ENCODE measurements around the gene NOX5. TPM values are rescaled to one million over a fixed set of nuclear protein-coding genes. Genes with fewer than 3 reads are reported as not detected.

NOX5 gene
- total and polyA plus RNA-seq, 10 donors = 0.36 to 29.2 (median 13.5) TPM

DNA sequence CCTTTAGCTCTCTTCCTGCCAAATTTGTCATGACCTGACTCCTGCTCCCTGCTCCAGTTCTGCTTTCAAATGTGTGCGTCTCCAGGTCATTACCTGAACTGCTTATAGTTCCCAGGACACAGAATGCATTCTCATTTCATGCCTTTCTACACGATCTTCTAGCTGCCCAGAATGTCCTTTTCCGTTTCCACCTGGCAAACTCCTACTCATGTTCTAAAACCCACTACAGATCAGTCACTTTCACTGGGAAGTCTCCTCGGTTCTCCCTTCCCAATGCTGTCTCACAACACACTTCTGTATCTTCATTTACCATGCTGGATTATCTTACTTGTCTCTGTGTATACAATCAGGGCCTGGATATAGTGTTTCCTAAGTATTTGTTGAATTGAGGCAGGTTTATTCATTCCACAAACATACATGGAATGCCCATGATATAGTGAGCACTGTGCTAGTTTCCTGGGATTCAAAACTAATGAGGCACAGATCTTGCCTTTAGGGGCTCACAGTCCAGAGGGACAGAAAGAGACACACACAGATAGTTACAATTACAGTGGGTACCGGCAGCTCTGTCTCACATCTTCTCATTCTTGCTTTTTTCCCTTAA lies 1.6 kb upstream of the NOX5 start:
- DNase-seq = no peak
- WGBS, 5 donors = 83 to 94% (median 88%) methylated on average over 5 of the region's 5 CpGs
- intact Hi-C loops (cut with DNase I; ENCODE audit: low total_unique reads) = no loop called here

DNA sequence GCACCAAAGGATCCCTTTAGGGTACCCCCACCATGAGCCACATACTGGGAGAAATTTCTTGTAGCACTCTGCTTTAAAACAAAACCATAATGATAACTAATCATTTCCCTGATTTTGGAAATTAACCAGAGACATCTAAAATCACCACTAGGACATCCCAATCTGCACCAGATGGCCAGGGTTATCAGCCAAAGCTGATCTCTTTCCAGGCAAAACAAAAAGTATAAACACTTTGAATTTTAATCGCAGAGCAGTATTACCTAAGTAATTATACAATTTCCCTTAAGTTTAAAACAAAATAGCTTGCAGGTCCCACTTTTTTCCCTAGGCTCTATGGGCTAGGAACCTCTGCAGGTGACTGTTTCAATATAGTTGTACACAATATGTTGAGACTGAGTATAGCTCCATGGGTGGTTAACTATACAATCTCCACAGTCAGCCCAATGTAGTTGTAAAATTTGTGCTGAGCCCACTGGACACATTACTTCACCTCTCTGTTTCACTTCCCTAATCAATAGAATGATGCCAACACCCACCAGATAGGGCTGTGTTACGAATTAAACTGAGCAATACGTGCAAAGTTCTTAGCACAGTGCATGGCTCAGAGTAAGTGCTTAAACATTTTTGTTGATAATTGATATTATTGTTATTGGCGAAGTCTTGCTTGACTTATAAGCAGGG lies 629 bp upstream of the NOX5 start:
- intact Hi-C loops (cut with DNase I; ENCODE audit: low total_unique reads) = no loop called here
- peaks cover 0 to 7% (median 0%) of the 10 kb centered on the region in 7 donors for H3K27me3 ChIP-seq (replicated peaks in 1 of 7)
- TF ChIP-seq POLR2A (IDR thresholded peaks at IDR 0.05) = no peak
- peaks cover 0 to 9% (median 0%) of the 10 kb centered on the region in 6 donors for H3K4me1 ChIP-seq
- H3K9me3 ChIP-seq = peaks cover 0 to 20% (median 15%) of the 10 kb centered on the region in 8 donors
- 83 to 90% (median 88%) methylated on average over 4 of the region's 4 CpGs for WGBS, 5 donors
- H3K27ac ChIP-seq = no peak overlapping the region
- DNase-seq = no peak
- no peak overlapping the region for H3K4me3 ChIP-seq
- H3K36me3 ChIP-seq = no peaks in the 10 kb centered on the region

More for the DNA sequence above, 1.6 kb upstream of the NOX5 start:
- H3K36me3 ChIP-seq = no peaks in the 10 kb centered on the region
- TF ChIP-seq, protein P1, sequence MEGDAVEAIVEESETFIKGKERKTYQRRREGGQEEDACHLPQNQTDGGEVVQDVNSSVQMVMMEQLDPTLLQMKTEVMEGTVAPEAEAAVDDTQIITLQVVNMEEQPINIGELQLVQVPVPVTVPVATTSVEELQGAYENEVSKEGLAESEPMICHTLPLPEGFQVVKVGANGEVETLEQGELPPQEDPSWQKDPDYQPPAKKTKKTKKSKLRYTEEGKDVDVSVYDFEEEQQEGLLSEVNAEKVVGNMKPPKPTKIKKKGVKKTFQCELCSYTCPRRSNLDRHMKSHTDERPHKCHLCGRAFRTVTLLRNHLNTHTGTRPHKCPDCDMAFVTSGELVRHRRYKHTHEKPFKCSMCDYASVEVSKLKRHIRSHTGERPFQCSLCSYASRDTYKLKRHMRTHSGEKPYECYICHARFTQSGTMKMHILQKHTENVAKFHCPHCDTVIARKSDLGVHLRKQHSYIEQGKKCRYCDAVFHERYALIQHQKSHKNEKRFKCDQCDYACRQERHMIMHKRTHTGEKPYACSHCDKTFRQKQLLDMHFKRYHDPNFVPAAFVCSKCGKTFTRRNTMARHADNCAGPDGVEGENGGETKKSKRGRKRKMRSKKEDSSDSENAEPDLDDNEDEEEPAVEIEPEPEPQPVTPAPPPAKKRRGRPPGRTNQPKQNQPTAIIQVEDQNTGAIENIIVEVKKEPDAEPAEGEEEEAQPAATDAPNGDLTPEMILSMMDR (IDR thresholded peaks at IDR 0.05 in 8 of 11, conservative IDR thresholded peaks at IDR 0.05 in 3 of 11) = no peak
- TF ChIP-seq POLR2A (IDR thresholded peaks at IDR 0.05) (no peak), POLR2AphosphoS5 (IDR thresholded peaks at IDR 0.05) (no peak)
- H3K4me1 ChIP-seq = peaks cover 0 to 9% (median 0%) of the 10 kb centered on the region in 6 donors
- H3K27ac ChIP-seq = no peak overlapping the region
- H3K27me3 ChIP-seq (replicated peaks in 1 of 7) = peaks cover 0 to 7% (median 0%) of the 10 kb centered on the region in 7 donors
- peaks cover 0 to 30% (median 25%) of the 10 kb centered on the region in 8 donors for H3K9me3 ChIP-seq
- no peak overlapping the region for H3K4me3 ChIP-seq

DNA sequence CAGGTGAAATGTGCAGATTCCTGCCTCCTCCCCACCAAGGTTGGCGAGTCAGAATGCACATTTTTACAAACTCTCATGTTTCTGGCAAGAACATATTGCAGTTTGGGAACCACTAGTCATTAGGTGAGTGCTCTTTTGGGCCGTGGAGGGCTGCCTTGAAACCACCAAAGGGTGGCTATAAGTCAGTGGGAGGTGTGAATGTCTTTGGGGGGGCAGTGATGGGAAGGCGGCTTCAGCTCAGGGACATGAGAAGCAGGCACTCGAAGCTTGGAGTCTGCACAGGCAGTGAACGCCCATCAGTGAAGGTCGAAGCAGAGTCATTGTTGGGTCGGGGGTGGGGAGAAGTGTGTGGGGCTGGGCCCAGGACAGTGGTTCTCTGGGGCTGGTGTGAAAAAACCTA lies 1.1 kb downstream of the NOX5 start:
- 59 to 74% (median 66%) methylated on average over 7 of the region's 7 CpGs for WGBS, 5 donors
- Histone ChIP-seq H3K36me3 (no peaks in the 10 kb centered on the region), H3K9me3 (peaks cover 0 to 3% (median under 1%) of the 10 kb centered on the region in 8 donors), H3K27me3 (replicated peaks in 1 of 7) (peaks cover 0 to 7% (median 0%) of the 10 kb centered on the region in 7 donors), H3K4me3 (peak overlapping the region in 6 of 8 donors; percentile 6 to 50 (median 16)), H3K27ac (no peak overlapping the region), H3K4me1 (peaks cover 0 to 9% (median 0%) of the 10 kb centered on the region in 6 donors)
- DNase-seq = no peak
- TF ChIP-seq POLR2AphosphoS5 (IDR thresholded peaks at IDR 0.05) (no peak), POLR2A (IDR thresholded peaks at IDR 0.05) (no peak)
- TF ChIP-seq, protein P1 (IDR thresholded peaks at IDR 0.05 in 8 of 11, conservative IDR thresholded peaks at IDR 0.05 in 3 of 11) = no peak
- intact Hi-C loops (cut with DNase I; ENCODE audit: low total_unique reads) = no loop called here

DNA sequence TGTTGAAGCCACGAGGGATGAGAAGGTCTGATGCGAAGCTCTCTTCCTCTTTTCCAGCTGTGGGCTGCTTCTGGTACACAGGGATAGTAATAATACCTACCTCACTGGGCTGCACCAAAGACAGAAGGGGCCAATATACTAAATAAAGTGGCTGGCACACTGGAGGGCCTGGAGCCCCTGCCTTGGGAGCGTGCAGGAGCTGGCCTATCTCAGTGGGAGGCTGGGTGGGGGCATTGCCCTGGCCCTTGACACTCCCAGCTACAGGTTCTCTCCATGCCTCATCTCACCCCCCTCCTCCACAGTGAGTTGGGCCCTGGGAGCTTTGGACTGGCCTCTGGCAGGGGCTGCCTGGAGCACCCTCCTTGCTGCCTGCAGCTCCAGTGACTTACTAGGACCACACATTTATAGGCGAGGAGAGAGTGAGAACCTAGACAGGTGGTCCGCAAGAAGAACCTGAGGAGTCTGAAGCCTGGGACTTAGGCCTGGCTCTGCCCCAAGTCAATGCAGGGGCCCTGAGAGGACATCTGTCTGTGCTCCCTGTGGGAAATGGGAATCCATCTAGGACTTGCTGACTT lies 1.6 kb downstream of the NOX5 start:
- Histone ChIP-seq H3K27me3 (replicated peaks in 1 of 7) (peaks cover 0 to 7% (median 0%) of the 10 kb centered on the region in 7 donors), H3K36me3 (no peaks in the 10 kb centered on the region), H3K4me3 (peak overlapping the region in 1 of 8 donors; percentile 9), H3K4me1 (peaks cover 0 to 9% (median 0%) of the 10 kb centered on the region in 6 donors), H3K27ac (no peak overlapping the region), H3K9me3 (no peaks in the 10 kb centered on the region)
- intact Hi-C loops (cut with DNase I; ENCODE audit: low total_unique reads) = no loop called here
- DNase-seq = no peak
- TF ChIP-seq, protein P1 (IDR thresholded peaks at IDR 0.05 in 8 of 11, conservative IDR thresholded peaks at IDR 0.05 in 3 of 11) = no peak
- TF ChIP-seq POLR2AphosphoS5 (IDR thresholded peaks at IDR 0.05) = no peak
- 66 to 84% (median 75%) methylated on average over 5 of the region's 5 CpGs for WGBS, 5 donors
